IMR-90 (cell line): ENCODE results near the gene CTDSP2. TPM values are rescaled to one million over a fixed set of nuclear protein-coding genes. Genes with fewer than 3 reads are reported as not detected.

Experiments used
- ATAC-seq: fragments of 200-7000 bp; cut with Tn5 transposase; 2 replicates; pipeline ENCODE4 v1.9.1; 2020; ENCODE audit warnings: low read depth, mild to moderate bottlenecking, moderate library complexity
- BruUV-seq: library from RNA; stranded (reverse); fragments of 400-500 nt; replicated peaks from 2 replicates; lab custom pipeline; 2021; lab: Mats Ljungman, UMichigan
- CTCF ChIA-PET: fragments of 300-600 bp; formaldehyde crosslinking; extraction: SDS; loops from one replicate; lab custom pipeline; 2021; ENCODE audit warnings: antibody characterized with exemption; lab: Yijun Ruan, JAX
- POLR2A ChIA-PET: fragments of 300-600 bp; sonication (Branson Sonifier 250); formaldehyde crosslinking; loops from one replicate; lab custom pipeline; 2022; ENCODE audit warnings: antibody characterized with exemption; ENCODE audit not compliant: unreplicated experiment; lab: Charles Lee
- DNase-seq: peaks from one replicate; pipeline ENCODE4 v3.0.0; 2013
- H2AFZ ChIP-seq: replicated peaks from 2 replicates; pipeline ENCODE3; 2013; ENCODE audit warnings: low read length, mild to moderate bottlenecking; ENCODE audit not compliant: poor library complexity
- H2AK5ac ChIP-seq: 2 replicates; pipeline ENCODE4 v1.6.1; 2013; ENCODE audit warnings: low read depth, low read length, inconsistent platforms
- H2AK9ac ChIP-seq: replicated peaks from 2 replicates; pipeline ENCODE3; 2013; ENCODE audit warnings: mild to moderate bottlenecking, low read depth, low read length, moderate library complexity; ENCODE audit not compliant: poor library complexity
- H2BK120ac ChIP-seq: 2 replicates; pipeline ENCODE4 v1.6.1; 2013; ENCODE audit warnings: low read depth, low read length, inconsistent platforms
- H2BK15ac ChIP-seq: 3 replicates; pipeline ENCODE4 v1.6.1; 2013; ENCODE audit warnings: low read depth, low read length, inconsistent platforms
- H2BK20ac ChIP-seq: 2 replicates; pipeline ENCODE4 v1.6.1; 2013; ENCODE audit warnings: low read depth, mild to moderate bottlenecking, inconsistent platforms, low read length, moderate library complexity
- H2BK5ac ChIP-seq: 2 replicates; pipeline ENCODE4 v1.6.1; 2013; ENCODE audit warnings: mild to moderate bottlenecking, low read depth, low read length, inconsistent platforms; ENCODE audit not compliant: poor library complexity, severe bottlenecking
- H3K14ac ChIP-seq: replicated peaks from 2 replicates; pipeline ENCODE4 v1.6.1; 2013; ENCODE audit warnings: low read depth, low read length, inconsistent platforms
- H3K18ac ChIP-seq: 2 replicates; pipeline ENCODE4 v1.6.1; 2013; ENCODE audit warnings: low read depth, low read length, control low read depth
- H3K23ac ChIP-seq: 2 replicates; pipeline ENCODE4 v1.6.1; 2013; ENCODE audit warnings: low read depth, low read length, inconsistent platforms
- H3K27ac ChIP-seq: 2 replicates; pipeline ENCODE4 v1.5.1; 2013; ENCODE audit warnings: mild to moderate bottlenecking, control low read depth, low read length; ENCODE audit not compliant: insufficient read depth
- H3K27me3 ChIP-seq: 2 replicates; pipeline ENCODE4 v1.6.1; 2013; ENCODE audit warnings: low read length; ENCODE audit not compliant: control insufficient read depth, insufficient read depth
- H3K36me3 ChIP-seq: 2 replicates; pipeline ENCODE4 v1.6.1; 2013; ENCODE audit warnings: low read length, mixed read lengths; ENCODE audit not compliant: control insufficient read depth, insufficient read depth
- H3K4ac ChIP-seq: 2 replicates; pipeline ENCODE4 v1.6.1; 2013; ENCODE audit warnings: low read depth, low read length, inconsistent platforms
- H3K4me1 ChIP-seq: 2 replicates; pipeline ENCODE4 v1.6.1; 2013; ENCODE audit warnings: low read length, mixed read lengths; ENCODE audit not compliant: control insufficient read depth, insufficient read depth
- H3K4me2 ChIP-seq: 2 replicates; pipeline ENCODE4 v1.6.1; 2013; ENCODE audit warnings: low read depth, mild to moderate bottlenecking, control low read depth, low read length, moderate library complexity
- H3K4me3 ChIP-seq: 2 replicates; pipeline ENCODE4 v1.5.1; 2013; ENCODE audit warnings: low read depth, mild to moderate bottlenecking, control low read depth, low read length, moderate library complexity; ENCODE audit not compliant: insufficient read depth
- H3K56ac ChIP-seq: 2 replicates; pipeline ENCODE4 v1.6.1; 2013; ENCODE audit warnings: low read length, inconsistent platforms; ENCODE audit not compliant: insufficient read depth; ENCODE audit errors: extremely low read depth
- H3K79me1 ChIP-seq, 2 experiments: 2 replicates each; pipeline ENCODE4 v1.6.1; 2013; ENCODE audit warnings: low read length in 2 of 2, inconsistent platforms in 1 of 2, low read depth in 1 of 2
- H3K9ac ChIP-seq: 2 replicates; pipeline ENCODE4 v1.6.1; 2013; ENCODE audit warnings: low read depth, low read length, control low read depth
- H3K9me1 ChIP-seq: 2 replicates; pipeline ENCODE4 v1.6.1; 2013; ENCODE audit warnings: low read length, inconsistent platforms; ENCODE audit not compliant: insufficient read depth
- H3K9me3 ChIP-seq: 2 replicates; pipeline ENCODE4 v1.6.1; 2013; ENCODE audit warnings: low read length; ENCODE audit not compliant: control insufficient read depth, insufficient read depth
- H4K20me1 ChIP-seq: 2 replicates; pipeline ENCODE4 v1.6.1; 2013; ENCODE audit warnings: low read length, inconsistent platforms; ENCODE audit not compliant: insufficient read depth
- H4K5ac ChIP-seq: 2 replicates; pipeline ENCODE4 v1.6.1; 2013; ENCODE audit warnings: mild to moderate bottlenecking, low read depth, low read length, control low read depth
- H4K8ac ChIP-seq, 2 experiments: 2 replicates each; pipeline ENCODE4 v1.6.1; 2013; ENCODE audit warnings: low read depth in 2 of 2, low read length in 2 of 2, control low read depth in 1 of 2, inconsistent platforms in 1 of 2
- H4K91ac ChIP-seq: 2 replicates; pipeline ENCODE4 v1.6.1; 2013; ENCODE audit warnings: low read depth, low read length, inconsistent platforms; ENCODE audit not compliant: insufficient read depth
- BHLHE40 ChIP-seq: fragments of 150-350 bp; IDR thresholded peaks from 2 replicates; pipeline ENCODE4 v1.6.1; 2016; ENCODE audit warnings: mild to moderate bottlenecking, low read depth, low read length
- FOS ChIP-seq: fragments of 150-350 bp; IDR thresholded peaks from 2 replicates; pipeline ENCODE4 v1.6.1; 2016; ENCODE audit warnings: low read depth, low read length
- MAFK ChIP-seq: IDR thresholded peaks from 2 replicates; pipeline ENCODE4 v1.6.1; 2012; ENCODE audit warnings: low read depth, low read length, improper control_type of control experiment
- MXI1 ChIP-seq: IDR thresholded peaks from 2 replicates; pipeline ENCODE4 v1.6.1; 2012; ENCODE audit warnings: low read depth, mild to moderate bottlenecking, low read length, moderate library complexity, borderline replicate concordance
- RAD21 ChIP-seq: IDR thresholded peaks from 2 replicates; pipeline ENCODE4 v1.6.1; 2012; ENCODE audit warnings: low read length, improper control_type of control experiment
- SMC3 ChIP-seq: fragments of 150-350 bp; IDR thresholded peaks from 2 replicates; pipeline ENCODE4 v1.6.1; 2016; ENCODE audit warnings: low read depth, mild to moderate bottlenecking, antibody characterized with exemption, low read length, moderate library complexity
- WGBS, 2 experiments: methylation state at CpG; one replicate each; pipeline versions ENCODE4 v1.1.5 to v1.1.7; 2013; ENCODE audit warnings: missing lambda C conversion rate in 2 of 2; ENCODE audit not compliant: insufficient read length in 1 of 2; ENCODE audit errors: extremely low coverage in 2 of 2; 5-methylcytosine and 5-hydroxymethylcytosine counted together
- dilution Hi-C: fragments of 300-500 bp; cut with HindIII; formaldehyde crosslinking; loops from one replicate; pipeline ENCODE4 v1.14.3; 2018; ENCODE audit warnings: low sequenced_read_pairs; ENCODE audit not compliant: unreplicated experiment
- in situ Hi-C: fragments of 300-500 bp; cut with MboI; formaldehyde crosslinking; loops from 3 replicates; pipeline ENCODE4 v1.14.3; 2019; ENCODE audit warnings: low sequenced_read_pairs, inconsistent platforms, mixed read lengths
- intact Hi-C: fragments of 100-400 bp; cut with micrococcal nuclease; formaldehyde crosslinking; loops from 2 replicates; pipeline ENCODE4 v1.10.0; 2022
- polyA plus RNA-seq, 3 experiments: library from polyadenylated mRNA; depleted of rRNA; stranded (reverse); fragments of >200 nt; gene quantifications; 2 replicates each; pipeline ENCODE4 v1.2.3, GENCODE V29; 2012; ENCODE audit warnings: low replicate concordance in 1 of 3
- total RNA-seq: library from RNA; depleted of rRNA; stranded (reverse); fragments of >200 nt; gene quantifications from 2 replicates; pipeline ENCODE4 v1.2.3, GENCODE V29; 2012
- TF ChIP-seq, protein P1 (sequence below): fragments of 150-350 bp; IDR thresholded peaks from 2 replicates; pipeline ENCODE4 v1.6.1; 2017; ENCODE audit warnings: mild to moderate bottlenecking, antibody characterized with exemption, low read length, low read depth

Gene CTDSP2
- total and polyA plus RNA-seq, 2 of the 4 experiments (the other 2 are of a cell fraction), result 114 to 156 TPM

DNA sequence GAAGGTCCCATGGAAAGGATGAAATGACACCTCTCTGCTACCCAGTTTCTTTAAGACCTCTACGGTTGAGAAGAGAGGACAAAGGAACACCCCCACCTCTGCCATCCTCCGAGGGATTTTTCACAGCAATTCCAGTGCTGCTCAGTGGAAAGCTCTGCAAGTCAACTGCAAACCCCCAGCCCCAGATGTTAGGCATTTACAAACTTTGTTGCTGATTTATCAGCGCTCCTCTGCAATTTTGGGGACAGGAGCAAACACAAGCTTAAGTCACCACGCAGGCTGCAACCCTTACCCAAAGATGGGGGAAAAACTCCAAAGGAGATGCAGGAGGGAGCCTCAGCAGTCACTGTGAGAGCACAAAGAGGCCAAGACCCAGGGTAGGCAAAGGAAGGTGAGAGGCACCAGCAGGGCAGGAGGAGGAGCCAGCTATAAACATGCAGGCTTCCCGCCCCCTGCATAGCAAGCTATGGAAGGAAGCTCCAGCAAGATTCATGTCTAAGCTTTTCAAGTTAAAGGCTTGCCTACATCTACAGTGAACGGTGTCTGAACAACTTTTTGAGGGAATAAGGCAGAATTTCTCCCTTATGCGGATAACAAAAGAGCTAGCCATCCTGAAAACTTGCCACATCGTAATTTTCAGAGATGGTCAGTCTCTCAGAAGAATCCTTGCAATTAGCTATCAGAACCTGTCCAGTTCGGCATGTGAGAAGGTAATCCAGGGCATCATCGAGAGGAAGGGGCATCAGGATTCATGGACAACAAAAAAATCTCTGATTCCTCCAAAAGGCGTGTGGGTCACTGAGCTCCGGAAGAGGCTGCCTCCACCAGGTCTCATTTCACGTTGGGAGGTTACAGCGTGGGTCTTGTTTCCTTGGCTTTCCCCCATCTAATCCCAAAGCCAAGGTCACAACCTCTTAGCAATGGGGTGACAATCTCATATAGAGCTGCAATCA is 3.9 kb downstream of the CTDSP2 start:
- Histone ChIP-seq H3K4me1 (peaks cover 40% of the 10 kb centered on the region), H3K9me1 (peaks cover 41% of the 10 kb centered on the region), H3K18ac (peak overlapping the region; percentile 55; the same call in 1 of the 2 replicates), H3K14ac (peak overlapping the region; percentile 71), H3K9me3 (no peaks in the 10 kb centered on the region), H3K4ac (no peak overlapping the region), H4K20me1 (peaks cover 82% of the 10 kb centered on the region), H3K36me3 (peaks cover 7% of the 10 kb centered on the region; the same call in 1 of the 2 replicates), H2BK5ac (peak overlapping the region; percentile 37), H4K91ac (no peak overlapping the region), H2BK15ac (no peak overlapping the region), H2AK5ac (peak overlapping the region; percentile 25), H3K4me2 (peak overlapping the region; percentile 66), H2AK9ac (peak overlapping the region; percentile 51), H4K5ac (no peak overlapping the region), H3K56ac (no peak overlapping the region), H3K4me3 (peak overlapping the region; percentile 9), H3K27me3 (no peaks in the 10 kb centered on the region), H2AFZ (no peak overlapping the region), H2BK20ac (no peak overlapping the region), H3K79me1 (peaks cover 0 to 54% of the 10 kb centered on the region in 2 experiments; a peak in 2 of 4 replicates), H3K9ac (peak overlapping the region; percentile 19), H2BK120ac (no peak overlapping the region), H3K23ac (peak overlapping the region; percentile 82), H4K8ac (no peak overlapping the region), H3K27ac (peak overlapping the region; percentile 24; the same call in 1 of the 2 replicates)
- peak; percentile 29 for DNase-seq
- dilution Hi-C loops (no loop called here), in situ Hi-C loops (loop anchor here (10.0 kb wide), 1 partner anchor 52 kb away; no protein-coding TSS in a partner anchor), intact Hi-C loops (no loop called here)
- BruUV-seq, result TSS peak; percentile 6
- ATAC-seq, result no peak
- no peak for TF ChIP-seq FOS
- TF ChIP-seq, protein P1, sequence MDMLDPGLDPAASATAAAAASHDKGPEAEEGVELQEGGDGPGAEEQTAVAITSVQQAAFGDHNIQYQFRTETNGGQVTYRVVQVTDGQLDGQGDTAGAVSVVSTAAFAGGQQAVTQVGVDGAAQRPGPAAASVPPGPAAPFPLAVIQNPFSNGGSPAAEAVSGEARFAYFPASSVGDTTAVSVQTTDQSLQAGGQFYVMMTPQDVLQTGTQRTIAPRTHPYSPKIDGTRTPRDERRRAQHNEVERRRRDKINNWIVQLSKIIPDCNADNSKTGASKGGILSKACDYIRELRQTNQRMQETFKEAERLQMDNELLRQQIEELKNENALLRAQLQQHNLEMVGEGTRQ, result no peak
- no peak for TF ChIP-seq RAD21
- no peak for TF ChIP-seq MAFK
- TF ChIP-seq MXI1, result no peak; the same call in 1 of the 2 replicates
- TF ChIP-seq BHLHE40, result no peak
- no peak for TF ChIP-seq SMC3
- CTCF ChIA-PET, result interaction anchor here (0.5 to 1.5 kb wide), 3 partner anchors 11 to 776 kb away, joined by 3 to 6 read pairs (median 3); no protein-coding TSS in a partner anchor
- POLR2A ChIA-PET, result interaction anchor here (0.6 to 1.7 kb wide), 2 partner anchors 51 to 53 kb away, joined by 3 to 4 read pairs; no protein-coding TSS in a partner anchor
- WGBS, 2 experiments, result 20% methylated on average over 8 of the region's 14 CpGs; no CpG with 5 or more reads in 1 of the 2 experiments
